ENCODE measurements around the gene DNM2.

DNA sequence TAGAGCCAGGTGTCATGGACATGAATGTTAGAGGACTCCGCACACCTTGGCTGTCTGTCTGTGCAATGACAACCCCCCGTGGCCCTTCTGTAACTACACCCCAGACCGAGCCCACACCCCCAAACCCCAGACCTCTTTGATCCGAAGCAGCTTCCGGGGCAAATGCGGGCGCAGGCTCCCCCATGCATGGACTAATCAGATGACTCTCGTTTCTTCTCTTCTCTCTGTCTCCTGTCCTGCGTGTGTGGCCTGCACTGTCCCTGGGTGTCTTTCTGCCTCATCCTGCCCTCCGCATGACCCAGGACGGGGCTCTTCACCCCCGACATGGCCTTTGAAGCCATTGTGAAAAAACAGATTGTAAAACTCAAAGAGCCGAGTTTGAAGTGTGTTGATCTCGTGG is 79.2 kb downstream of the DNM2 start:
- TF ChIP-seq POLR2AphosphoS5 (IDR thresholded peaks at IDR 0.05; ENCODE audit: low read depth, low read length) (no peak), POLR2A (IDR thresholded peaks at IDR 0.05; ENCODE audit: low read depth, low read length) (no peak)

Measured in GM12892 (cell line).